Measurements from ENCODE around the gene TP53BP2. TPM values are rescaled to one million over a fixed set of nuclear protein-coding genes. Genes with fewer than 3 reads are reported as not detected.
"Not testable (repeated sequence)": the region's sequence is repeated elsewhere in the genome, so short reads cannot be mapped to it uniquely, and the experiment has no call there.

The TP53BP2 gene
- total and polyA plus RNA-seq, 10 donors: 5.2 to 50.7 (median 39.5) TPM

DNA sequence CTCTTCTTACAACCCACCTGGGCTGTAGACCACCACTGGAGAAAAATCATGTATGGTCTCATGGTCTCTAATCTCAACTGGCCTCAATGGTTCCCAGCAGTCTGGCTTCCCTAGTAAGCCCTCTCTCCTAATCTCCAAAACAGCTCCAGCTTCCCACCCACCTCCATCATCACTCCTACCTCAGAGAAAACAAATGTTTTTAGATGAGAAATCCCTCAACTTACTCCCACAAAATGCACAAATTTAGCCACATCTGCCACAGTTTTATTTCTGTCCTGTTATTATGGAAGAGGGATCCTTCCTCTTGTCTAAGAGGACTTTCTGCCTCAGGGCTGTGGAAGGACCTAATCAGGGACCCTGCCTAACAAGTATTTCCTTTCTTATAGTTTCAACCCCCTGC is 32.1 kb downstream of the TP53BP2 start:
- H3K36me3 ChIP-seq: peaks cover 0 to 81% (median 38%) of the 10 kb centered on the region in 6 donors
- H3K27ac ChIP-seq: no peak overlapping the region
- TF ChIP-seq, protein P1, sequence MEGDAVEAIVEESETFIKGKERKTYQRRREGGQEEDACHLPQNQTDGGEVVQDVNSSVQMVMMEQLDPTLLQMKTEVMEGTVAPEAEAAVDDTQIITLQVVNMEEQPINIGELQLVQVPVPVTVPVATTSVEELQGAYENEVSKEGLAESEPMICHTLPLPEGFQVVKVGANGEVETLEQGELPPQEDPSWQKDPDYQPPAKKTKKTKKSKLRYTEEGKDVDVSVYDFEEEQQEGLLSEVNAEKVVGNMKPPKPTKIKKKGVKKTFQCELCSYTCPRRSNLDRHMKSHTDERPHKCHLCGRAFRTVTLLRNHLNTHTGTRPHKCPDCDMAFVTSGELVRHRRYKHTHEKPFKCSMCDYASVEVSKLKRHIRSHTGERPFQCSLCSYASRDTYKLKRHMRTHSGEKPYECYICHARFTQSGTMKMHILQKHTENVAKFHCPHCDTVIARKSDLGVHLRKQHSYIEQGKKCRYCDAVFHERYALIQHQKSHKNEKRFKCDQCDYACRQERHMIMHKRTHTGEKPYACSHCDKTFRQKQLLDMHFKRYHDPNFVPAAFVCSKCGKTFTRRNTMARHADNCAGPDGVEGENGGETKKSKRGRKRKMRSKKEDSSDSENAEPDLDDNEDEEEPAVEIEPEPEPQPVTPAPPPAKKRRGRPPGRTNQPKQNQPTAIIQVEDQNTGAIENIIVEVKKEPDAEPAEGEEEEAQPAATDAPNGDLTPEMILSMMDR (IDR thresholded peaks at IDR 0.05 in 8 of 11, conservative IDR thresholded peaks at IDR 0.05 in 3 of 11): no peak
- TF ChIP-seq POLR2AphosphoS5 (IDR thresholded peaks at IDR 0.05) (no peak), POLR2A (IDR thresholded peaks at IDR 0.05) (no peak)
- no peak overlapping the region for H3K4me3 ChIP-seq
- intact Hi-C loops (cut with DNase I; ENCODE audit: low total_unique reads): no loop called here
- no peaks in the 10 kb centered on the region for H3K9me3 ChIP-seq
- peaks cover 0 to 18% (median 0%) of the 10 kb centered on the region in 6 donors for H3K4me1 ChIP-seq
- no peak for DNase-seq
- no peaks in the 10 kb centered on the region for H3K27me3 ChIP-seq (replicated peaks in 1 of 7)

DNA sequence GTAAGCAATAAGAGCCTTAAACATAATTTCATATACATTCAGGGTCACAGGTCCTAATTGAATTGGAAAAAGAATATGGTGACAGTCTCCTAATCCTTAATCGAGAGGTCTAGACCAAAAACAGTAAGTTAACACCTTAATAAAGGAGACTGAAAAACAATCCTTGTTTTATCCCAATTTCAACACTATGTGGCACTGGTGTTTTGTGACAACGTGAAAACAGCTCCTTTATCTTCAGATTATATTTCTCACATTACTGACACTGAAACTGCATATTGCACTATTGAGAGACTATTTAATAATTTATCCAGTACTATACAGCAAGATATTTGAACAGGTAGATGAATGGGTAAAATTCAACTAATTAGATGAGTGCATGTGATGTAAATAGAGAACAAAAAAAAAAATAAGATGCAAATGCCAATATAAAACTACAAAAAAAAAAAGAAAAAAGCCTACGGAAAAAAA is 34.1 kb downstream of the TP53BP2 start:
- Histone ChIP-seq H3K27ac (no peak overlapping the region), H3K4me3 (no peak overlapping the region), H3K27me3 (replicated peaks in 1 of 7) (no peaks in the 10 kb centered on the region), H3K9me3 (no peaks in the 10 kb centered on the region), H3K36me3 (peaks cover 0 to 86% (median 38%) of the 10 kb centered on the region in 6 donors), H3K4me1 (peaks cover 0 to 18% (median 0%) of the 10 kb centered on the region in 6 donors)
- intact Hi-C loops (cut with DNase I; ENCODE audit: low total_unique reads): no loop called here
- DNase-seq: no peak
- whole genome bisulfite sequencing, 5 donors: 54 to 61% (median 57%) methylated on average over 3 of the region's 3 CpGs
- TF ChIP-seq, protein P1 (IDR thresholded peaks at IDR 0.05 in 8 of 11, conservative IDR thresholded peaks at IDR 0.05 in 3 of 11): peak in 7 of 11 experiments; percentile 33 to 59 (median 49)
- TF ChIP-seq POLR2A (IDR thresholded peaks at IDR 0.05): no peak

DNA sequence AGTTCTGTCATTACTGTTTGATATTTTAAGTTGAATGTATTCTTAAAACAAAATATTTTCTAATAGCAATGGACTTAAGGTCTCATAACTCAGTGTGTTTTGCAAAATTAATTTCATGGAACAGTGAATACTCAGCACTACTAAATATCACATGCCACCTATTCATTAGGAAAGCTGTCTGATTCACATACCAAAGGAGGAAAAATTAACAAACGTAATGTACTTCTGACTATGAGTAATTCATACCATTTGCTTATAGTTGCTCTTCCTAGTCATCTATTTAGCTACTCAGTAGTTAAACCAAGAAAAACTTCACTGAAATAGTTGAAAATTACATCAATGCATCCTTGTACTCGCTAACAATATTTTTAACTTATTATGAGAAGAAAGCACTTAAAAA is 35.2 kb downstream of the TP53BP2 start:
- H3K9me3 ChIP-seq: no peaks in the 10 kb centered on the region
- H3K36me3 ChIP-seq: peaks cover 0 to 87% (median 41%) of the 10 kb centered on the region in 6 donors
- no peak overlapping the region for H3K4me3 ChIP-seq
- TF ChIP-seq POLR2A (IDR thresholded peaks at IDR 0.05) (no peak), POLR2AphosphoS5 (IDR thresholded peaks at IDR 0.05) (no peak)
- TF ChIP-seq, protein P1 (IDR thresholded peaks at IDR 0.05 in 8 of 11, conservative IDR thresholded peaks at IDR 0.05 in 3 of 11): no peak
- DNase-seq: no peak
- WGBS, 5 donors: 73 to 90% (median 82%) methylated on average over 2 of the region's 2 CpGs
- intact Hi-C loops (cut with DNase I; ENCODE audit: low total_unique reads): no loop called here
- no peak overlapping the region for H3K27ac ChIP-seq
- H3K27me3 ChIP-seq (replicated peaks in 1 of 7): no peaks in the 10 kb centered on the region
- H3K4me1 ChIP-seq: peaks cover 0 to 18% (median 0%) of the 10 kb centered on the region in 6 donors

DNA sequence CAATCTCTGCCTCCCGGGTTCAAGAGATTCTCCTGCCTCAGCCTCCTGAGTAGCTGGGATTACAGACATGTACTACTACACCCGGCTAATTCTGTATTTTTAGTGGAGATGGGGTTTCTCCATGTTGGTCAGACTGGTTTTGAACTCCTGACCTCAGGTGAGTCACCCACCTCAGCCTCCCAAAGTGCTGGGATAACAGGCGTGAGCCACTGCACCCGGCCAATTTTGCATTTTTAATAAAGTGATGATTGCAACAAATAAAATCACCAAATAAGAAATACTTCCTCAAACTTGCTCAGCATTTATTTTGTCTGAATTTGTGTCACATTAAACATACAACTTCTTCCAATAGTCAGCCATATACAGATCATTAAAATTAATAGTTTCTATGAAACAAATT is 35.8 kb downstream of the TP53BP2 start:
- intact Hi-C loops (cut with DNase I; ENCODE audit: low total_unique reads); H3K27me3 ChIP-seq (replicated peaks in 1 of 7); H3K9me3 ChIP-seq; H3K4me3 ChIP-seq; H3K27ac ChIP-seq; DNase-seq: not testable (repeated sequence)
- Histone ChIP-seq H3K4me1 (peaks cover 0 to 18% (median 0%) of the 10 kb centered on the region in 6 donors), H3K36me3 (peaks cover 0 to 90% (median 41%) of the 10 kb centered on the region in 6 donors)
- 78 to 93% (median 85%) methylated on average over 4 of the region's 4 CpGs for WGBS, 5 donors

DNA sequence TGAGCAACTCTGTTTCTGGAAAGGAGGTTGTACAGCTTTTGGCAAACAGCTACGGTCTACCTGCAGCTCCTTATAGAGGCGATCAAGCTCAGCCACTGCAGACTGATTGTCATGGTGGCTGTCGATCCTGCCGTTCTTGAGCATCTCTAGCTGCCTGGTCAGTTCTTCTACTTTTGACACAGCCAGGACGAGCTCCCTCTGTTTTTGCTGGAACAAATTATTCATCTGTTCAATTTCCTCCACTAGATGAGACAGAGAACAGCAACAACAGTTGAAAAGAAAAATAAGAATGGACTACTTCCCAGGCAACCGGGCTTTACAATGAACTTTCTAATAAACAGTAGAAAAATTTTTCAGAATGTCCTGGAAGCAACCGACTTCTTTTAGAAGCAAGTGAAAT is 42.5 kb downstream of the TP53BP2 start:
- TF ChIP-seq POLR2A (IDR thresholded peaks at IDR 0.05) (no peak), POLR2AphosphoS5 (IDR thresholded peaks at IDR 0.05) (no peak)
- TF ChIP-seq, protein P1 (IDR thresholded peaks at IDR 0.05 in 8 of 11, conservative IDR thresholded peaks at IDR 0.05 in 3 of 11): no peak
- no peak overlapping the region for H3K27ac ChIP-seq
- peaks cover 9 to 98% (median 61%) of the 10 kb centered on the region in 6 donors for H3K36me3 ChIP-seq
- WGBS, 5 donors: 94 to 96% (median 95%) methylated on average over 7 of the region's 7 CpGs
- H3K27me3 ChIP-seq (replicated peaks in 1 of 7): no peaks in the 10 kb centered on the region
- DNase-seq: no peak
- intact Hi-C loops (cut with DNase I; ENCODE audit: low total_unique reads): no loop called here
- no peaks in the 10 kb centered on the region for H3K9me3 ChIP-seq
- H3K4me3 ChIP-seq: no peak overlapping the region
- no peaks in the 10 kb centered on the region for H3K4me1 ChIP-seq
